OCI-LY1 (cell line): ENCODE results near the gene PDK1.
A peak's percentile ranks its signal among the peaks of the same experiment; 100 is the strongest.

Experiments used
- H2AFZ ChIP-seq: fragments of 200-600 bp; sonication (generic), shearing (Covaris generic); 2 replicates; pipeline ENCODE4 v1.6.0; 2014; ENCODE audit warnings: antibody characterized with exemption, mild to moderate bottlenecking, low read length
- H3F3A ChIP-seq: fragments of 200-600 bp; sonication (generic), shearing (Covaris generic); 2 replicates; pipeline ENCODE4 v1.6.0; 2014; ENCODE audit warnings: mild to moderate bottlenecking, antibody characterized with exemption, low read length, moderate library complexity; ENCODE audit not compliant: insufficient read depth
- H3K27ac ChIP-seq: fragments of 200-600 bp; sonication (generic); 2 replicates; pipeline ENCODE4 v1.5.1; 2014; ENCODE audit warnings: low read length, mixed run types, mild to moderate bottlenecking, low read depth; ENCODE audit not compliant: poor library complexity, severe bottlenecking
- H3K27me3 ChIP-seq: fragments of 200-600 bp; sonication (generic); 2 replicates; pipeline ENCODE4 v1.6.0; 2014; ENCODE audit warnings: antibody characterized with exemption, mild to moderate bottlenecking, low read length, moderate library complexity; ENCODE audit not compliant: insufficient read depth
- H3K36me3 ChIP-seq: fragments of 200-600 bp; sonication (generic); 2 replicates; pipeline ENCODE4 v1.6.1; 2014; ENCODE audit warnings: mild to moderate bottlenecking, antibody characterized with exemption, low read length, moderate library complexity, mixed read lengths; ENCODE audit not compliant: insufficient read depth
- H3K4me1 ChIP-seq: fragments of 200-600 bp; sonication (generic); 2 replicates; pipeline ENCODE4 v1.5.1; 2014; ENCODE audit warnings: mild to moderate bottlenecking, low read length, moderate library complexity; ENCODE audit not compliant: insufficient read depth, severe bottlenecking
- H3K4me2 ChIP-seq: fragments of 200-600 bp; sonication (generic), shearing (Covaris generic); 2 replicates; pipeline ENCODE4 v1.6.1; 2014; ENCODE audit warnings: low read length
- H3K4me3 ChIP-seq: fragments of 200-600 bp; sonication (generic); 2 replicates; pipeline ENCODE4 v1.5.1; 2014; ENCODE audit warnings: low read length, low read depth, mild to moderate bottlenecking, mixed read lengths; ENCODE audit not compliant: poor library complexity, severe bottlenecking
- H3K79me2 ChIP-seq: fragments of 200-600 bp; shearing (Covaris generic); 2 replicates; pipeline ENCODE4 v1.6.1; 2016; ENCODE audit warnings: mixed run types, low read length, mixed read lengths; ENCODE audit not compliant: insufficient read depth
- H3K9ac ChIP-seq: fragments of 200-600 bp; sonication (generic), shearing (Covaris generic); 2 replicates; pipeline ENCODE4 v1.6.1; 2014; ENCODE audit warnings: mild to moderate bottlenecking, low read length, mixed read lengths
- H3K9me2 ChIP-seq: fragments of 200-600 bp; sonication (generic), shearing (Covaris generic); 2 replicates; pipeline ENCODE4 v1.6.1; 2014; ENCODE audit warnings: low read depth, mild to moderate bottlenecking, low read length, mixed read lengths
- H3K9me3 ChIP-seq: fragments of 200-600 bp; shearing (Covaris generic); 2 replicates; pipeline ENCODE4 v1.6.1; 2014; ENCODE audit warnings: low read length, mixed read lengths
- H4K20me1 ChIP-seq: fragments of 200-600 bp; sonication (generic), shearing (Covaris generic); 2 replicates; pipeline ENCODE4 v1.6.0; 2016; ENCODE audit warnings: mild to moderate bottlenecking, low read length; ENCODE audit not compliant: insufficient read depth
- CTCF ChIP-seq: fragments of 200-600 bp; sonication (generic), shearing (Covaris generic); IDR thresholded peaks from 2 replicates; pipeline ENCODE4 v1.5.1; 2017; ENCODE audit warnings: mild to moderate bottlenecking, antibody characterized with exemption, low read length, moderate library complexity, mixed read lengths
- EZH2 ChIP-seq: fragments of 200-600 bp; sonication (generic), shearing (Covaris generic); IDR thresholded peaks from 2 replicates; pipeline ENCODE4 v1.8.0; 2017; ENCODE audit warnings: borderline replicate concordance, mixed run types, mild to moderate bottlenecking, antibody characterized with exemption, low read length, moderate library complexity, mixed read lengths

Gene PDK1

DNA sequence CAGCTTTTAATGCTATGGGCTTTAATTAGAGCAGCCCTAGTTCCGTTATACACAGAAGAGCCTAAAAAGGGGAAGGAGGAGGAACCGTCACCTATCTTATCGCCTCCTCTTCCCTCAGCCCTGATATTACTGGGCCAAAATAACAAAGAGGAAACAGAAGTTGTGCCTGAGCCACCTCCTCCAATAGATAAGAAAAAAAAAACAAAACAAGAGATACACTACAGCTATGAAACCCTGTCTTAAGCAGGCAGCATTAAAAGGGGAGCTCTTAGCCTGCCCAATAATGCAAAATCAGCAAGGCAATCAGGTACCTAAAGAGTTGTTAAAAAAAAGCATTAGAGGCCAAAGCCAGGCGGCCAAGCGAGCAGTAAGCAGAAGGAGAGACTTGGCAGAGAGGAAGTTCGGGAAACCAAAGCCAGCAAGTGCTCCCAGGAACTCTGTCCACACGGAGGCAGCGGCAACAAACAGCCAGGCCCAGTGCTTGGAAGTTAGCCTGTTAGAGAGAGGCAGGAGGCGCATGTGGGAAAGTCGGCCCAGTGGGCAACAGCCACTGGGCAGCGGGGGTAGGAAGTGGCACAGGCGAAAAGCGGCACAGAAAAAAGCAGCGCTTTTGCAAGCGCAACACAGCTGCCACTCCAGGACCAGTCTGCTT, 41.8 kb upstream of the PDK1 start:
- H3F3A ChIP-seq = no peaks in the 10 kb centered on the region
- no peak overlapping the region for H3K27ac ChIP-seq
- peaks cover 27% of the 10 kb centered on the region for H3K4me1 ChIP-seq
- no peaks in the 10 kb centered on the region for H3K9me2 ChIP-seq
- no peaks in the 10 kb centered on the region for H3K79me2 ChIP-seq
- no peaks in the 10 kb centered on the region for H4K20me1 ChIP-seq
- H3K27me3 ChIP-seq = no peaks in the 10 kb centered on the region
- no peak for TF ChIP-seq EZH2
- no peak for TF ChIP-seq CTCF
- no peak overlapping the region for H2AFZ ChIP-seq
- peaks cover 10% of the 10 kb centered on the region; the same call in 1 of the 2 replicates for H3K36me3 ChIP-seq
- H3K9me3 ChIP-seq = peaks cover 10% of the 10 kb centered on the region; the same call in 1 of the 2 replicates
- H3K9ac ChIP-seq = no peak overlapping the region
- no peak overlapping the region for H3K4me3 ChIP-seq
- peak overlapping the region; percentile 18; the same call in 1 of the 2 replicates for H3K4me2 ChIP-seq

DNA sequence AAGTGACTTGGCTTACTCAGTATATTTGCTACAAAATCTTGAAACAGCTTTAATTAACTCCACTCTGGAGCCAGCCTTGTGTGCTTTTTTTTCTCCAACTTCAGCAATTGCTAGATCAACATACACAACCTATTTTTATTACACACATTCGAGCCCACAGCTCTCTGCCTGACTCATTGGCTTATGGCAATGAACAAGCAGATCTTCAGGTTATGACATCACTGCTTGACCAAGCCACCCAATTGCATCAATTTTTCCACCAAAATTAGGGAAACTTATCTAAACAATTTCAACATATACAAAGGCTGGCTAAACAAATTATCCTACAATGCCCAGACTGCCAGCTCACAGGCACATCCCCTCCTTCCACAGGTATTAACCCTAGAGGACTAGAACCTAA, 39.6 kb upstream of the PDK1 start:
- peaks cover 14% of the 10 kb centered on the region; the same call in 1 of the 2 replicates for H3K9me3 ChIP-seq
- H3K4me1 ChIP-seq = peaks cover 11% of the 10 kb centered on the region
- no peaks in the 10 kb centered on the region for H3K79me2 ChIP-seq
- H2AFZ ChIP-seq = no peak overlapping the region
- H3F3A ChIP-seq = no peaks in the 10 kb centered on the region
- no peak overlapping the region for H3K27ac ChIP-seq
- H3K36me3 ChIP-seq = peaks cover 9% of the 10 kb centered on the region; the same call in 1 of the 2 replicates
- no peaks in the 10 kb centered on the region for H3K27me3 ChIP-seq
- H3K4me2 ChIP-seq = no peak overlapping the region
- no peak overlapping the region for H3K4me3 ChIP-seq
- H4K20me1 ChIP-seq = no peaks in the 10 kb centered on the region
- no peak overlapping the region for H3K9ac ChIP-seq
- no peaks in the 10 kb centered on the region for H3K9me2 ChIP-seq
- TF ChIP-seq CTCF (no peak), EZH2 (no peak)

GRCh38 chr2:172518995-172519394, 36.9 kb upstream of the PDK1 start:
- no peaks in the 10 kb centered on the region for H3K9me2 ChIP-seq
- no peaks in the 10 kb centered on the region for H3K36me3 ChIP-seq
- H4K20me1 ChIP-seq = no peaks in the 10 kb centered on the region
- no peak for TF ChIP-seq CTCF
- no peak for TF ChIP-seq EZH2
- H3K4me2 ChIP-seq = no peak overlapping the region
- peaks cover 4% of the 10 kb centered on the region for H3K4me1 ChIP-seq
- H3F3A ChIP-seq = no peaks in the 10 kb centered on the region
- H3K27me3 ChIP-seq = no peaks in the 10 kb centered on the region
- H3K9me3 ChIP-seq = peaks cover 6% of the 10 kb centered on the region; the same call in 1 of the 2 replicates
- no peak overlapping the region for H3K4me3 ChIP-seq
- no peak overlapping the region for H2AFZ ChIP-seq
- H3K79me2 ChIP-seq = no peaks in the 10 kb centered on the region
- H3K9ac ChIP-seq = no peak overlapping the region
- H3K27ac ChIP-seq = no peak overlapping the region
